Stimulated activated CD4-positive, alpha-beta T cell treated with anti-CD3 and anti-CD28 coated beads, TNF-alpha, amount 100 ng/mL, for 24 hours (primary cell): ENCODE data around the gene TMEM144.

Experiments used
- DNase-seq, 3 experiments: peaks; one replicate each; pipeline ENCODE4 v3.0.0-alpha.2; 2020; ENCODE audit warnings: low read depth in 3 of 3

The TMEM144 gene

DNA sequence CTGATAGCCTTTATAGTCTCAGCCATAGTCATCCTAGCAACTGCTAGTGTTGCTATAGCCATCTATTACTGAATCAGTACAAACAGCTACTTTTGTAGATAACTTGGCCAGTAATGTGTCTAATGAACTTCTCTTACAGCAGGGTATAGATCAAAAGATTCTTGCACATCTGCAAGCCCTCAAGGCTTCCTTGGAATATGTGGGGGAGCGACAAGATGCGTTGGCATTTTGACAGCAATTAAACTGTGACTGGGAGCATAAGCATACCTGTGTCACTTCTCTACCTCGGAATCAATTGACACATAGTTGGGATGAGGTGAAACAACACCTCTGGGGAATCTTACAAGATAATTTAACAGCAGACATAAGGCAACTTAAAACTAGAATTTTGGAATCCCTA lies 87.6 kb downstream of the TMEM144 start:
- no peak for DNase-seq

- no peak for DNase-seq
Measured at GRCh38 chr4:158299459-158300007, 89.2 kb downstream of the TMEM144 start.

GRCh38 chr4:158300012-158300411 lies 89.7 kb downstream of the TMEM144 start:
- DNase-seq = no peak

GRCh38 chr4:158302076-158302866 lies 92.0 kb downstream of the TMEM144 start:
- DNase-seq = no peak

GRCh38 chr4:158304694-158305093 lies 94.4 kb downstream of the TMEM144 start:
- no peak for DNase-seq
